K562 (cell line): ENCODE data around the gene LRRC25. TPM values are rescaled to one million over a fixed set of nuclear protein-coding genes. Genes with fewer than 3 reads are reported as not detected.

Experiments
- KAT2B ChIP-seq: IDR thresholded peaks from one replicate; pipeline ENCODE4 v1.6.1; 2012; ENCODE audit warnings: low read depth, mild to moderate bottlenecking, control low read depth, inconsistent platforms, low read length, moderate library complexity
- MTA2 ChIP-seq: fragments of 450-650 bp; IDR thresholded peaks from 2 replicates; pipeline ENCODE4 v1.6.1; 2016; ENCODE audit warnings: low read depth
- NELFE ChIP-seq: IDR thresholded peaks from 2 replicates; pipeline ENCODE4 v1.6.1; 2011; ENCODE audit warnings: mild to moderate bottlenecking; ENCODE audit not compliant: insufficient read depth, insufficient read length
- NR3C1 ChIP-seq: sonication (generic); formaldehyde crosslinking; IDR thresholded peaks from 2 replicates; pipeline ENCODE4 v1.8.1; 2022; ENCODE audit warnings: missing genetic modification reagents
- SIN3B ChIP-seq: fragments of 450-650 bp; IDR thresholded peaks from 2 replicates; pipeline ENCODE4 v1.6.1; 2017; ENCODE audit warnings: low read depth, mild to moderate bottlenecking, moderate library complexity
- SPI1 ChIP-seq: IDR thresholded peaks from 2 replicates; pipeline ENCODE4 v1.6.1; 2011; ENCODE audit warnings: low read depth, low read length, control low read depth, borderline replicate concordance
- SREBF2 ChIP-seq: sonication (generic); formaldehyde crosslinking; IDR thresholded peaks from 2 replicates; pipeline ENCODE4 v1.4.0; 2020; ENCODE audit warnings: mild to moderate bottlenecking, missing genetic modification reagents
- TCF3 ChIP-seq: sonication (generic); formaldehyde crosslinking; IDR thresholded peaks from 2 replicates; pipeline ENCODE4 v1.4.0; 2020; ENCODE audit warnings: mild to moderate bottlenecking, missing genetic modification reagents
- TRIM24 ChIP-seq, 2 experiments: fragments of 450-650 bp; IDR thresholded peaks; 2 replicates each; pipeline ENCODE4 v1.6.1; 2016
- WHSC1 ChIP-seq: IDR thresholded peaks from one replicate; pipeline ENCODE4 v1.6.1; 2012; ENCODE audit warnings: low read length, control low read depth, inconsistent platforms
- ZNF263 ChIP-seq: sonication (generic); formaldehyde crosslinking; IDR thresholded peaks from 2 replicates; pipeline ENCODE4 v1.8.0; 2022; ENCODE audit warnings: mild to moderate bottlenecking, missing genetic modification reagents, borderline replicate concordance
- ZNF583 ChIP-seq: fragments of 250-450 bp; sonication (Bioruptor Pico); IDR thresholded peaks from 2 replicates; pipeline ENCODE4 v1.4.0; 2020
- ZNF717 ChIP-seq: fragments of 250-450 bp; sonication (Bioruptor Pico); IDR thresholded peaks from 2 replicates; pipeline ENCODE4 v1.5.0; 2021
- polyA plus RNA-seq, 8 experiments: library from polyadenylated mRNA; depleted of rRNA in 4 of 8; stranded (reverse) in 5 of 8; unstranded in 3 of 8; fragments of >200 nt; fragmentation: Nextera tagmentation in 2 of 8; fragmentation: Illumina TruSeq in 1 of 8; extraction: Ambion mirVana in 2 of 8; extraction: Trizol in 1 of 8; gene quantifications; 2 replicates each; pipeline versions ENCODE4 v1.2.1 to v1.2.3, GENCODE V29; 2011 to 2014; ENCODE audit warnings: inconsistent platforms in 1 of 8, missing spikeins in 1 of 8
- total RNA-seq, 7 experiments: library from RNA; depleted of rRNA in 6 of 7; stranded (reverse); fragments of >200 nt in 6 of 7; fragmentation: Illumina TruSeq in 2 of 7; extraction: Trizol in 2 of 7; gene quantifications; 2 replicates each; pipeline versions ENCODE4 v1.2.1 to v1.2.3, GENCODE V29; 2011 to 2021; ENCODE audit warnings: low replicate concordance in 1 of 7
- TF ChIP-seq, protein P1 (sequence below): fragments of 250-450 bp; sonication (Bioruptor Pico); IDR thresholded peaks from 2 replicates; pipeline ENCODE4 v1.5.0; 2021; ENCODE audit warnings: mild to moderate bottlenecking, moderate library complexity
- TF ChIP-seq, protein P2 (sequence below): fragments of 450-650 bp; IDR thresholded peaks from 2 replicates; pipeline ENCODE4 v1.6.1; 2018; ENCODE audit warnings: mild to moderate bottlenecking, low read depth; ENCODE audit not compliant: partially characterized antibody
- TF ChIP-seq, protein P3 (sequence below): fragments of 250-450 bp; sonication (Bioruptor Pico); IDR thresholded peaks from 2 replicates; pipeline ENCODE4 v1.8.0; 2021; ENCODE audit warnings: moderate library complexity, mild to moderate bottlenecking, inconsistent platforms
- TF ChIP-seq, protein P4 (sequence below): fragments of 200-800 bp; sonication (Bioruptor generic); IDR thresholded peaks from 2 replicates; pipeline ENCODE4 v1.6.1; 2017; ENCODE audit warnings: missing genetic modification characterization, missing compliant biosample characterization
- TF ChIP-seq, protein P5 (sequence below), 3 experiments: IDR thresholded peaks in 2 of 3; conservative IDR thresholded peaks in 1 of 3; 2 replicates each; pipeline ENCODE4 v1.5.1; 2011 to 2012; ENCODE audit warnings: low read length in 3 of 3, mild to moderate bottlenecking in 3 of 3, control low read depth in 2 of 3, improper control_type of control experiment in 1 of 3, inconsistent platforms in 1 of 3, low read depth in 1 of 3, mixed read lengths in 1 of 3, moderate library complexity in 1 of 3; ENCODE audit not compliant: insufficient read depth in 2 of 3

The LRRC25 gene
- total and polyA plus RNA-seq, 9 of the 15 experiments (the other 6 are each of a cell fraction or from before 2014, with no cell fraction given): 0.07 to 0.36 (median 0.10) TPM; not detected in 3

DNA sequence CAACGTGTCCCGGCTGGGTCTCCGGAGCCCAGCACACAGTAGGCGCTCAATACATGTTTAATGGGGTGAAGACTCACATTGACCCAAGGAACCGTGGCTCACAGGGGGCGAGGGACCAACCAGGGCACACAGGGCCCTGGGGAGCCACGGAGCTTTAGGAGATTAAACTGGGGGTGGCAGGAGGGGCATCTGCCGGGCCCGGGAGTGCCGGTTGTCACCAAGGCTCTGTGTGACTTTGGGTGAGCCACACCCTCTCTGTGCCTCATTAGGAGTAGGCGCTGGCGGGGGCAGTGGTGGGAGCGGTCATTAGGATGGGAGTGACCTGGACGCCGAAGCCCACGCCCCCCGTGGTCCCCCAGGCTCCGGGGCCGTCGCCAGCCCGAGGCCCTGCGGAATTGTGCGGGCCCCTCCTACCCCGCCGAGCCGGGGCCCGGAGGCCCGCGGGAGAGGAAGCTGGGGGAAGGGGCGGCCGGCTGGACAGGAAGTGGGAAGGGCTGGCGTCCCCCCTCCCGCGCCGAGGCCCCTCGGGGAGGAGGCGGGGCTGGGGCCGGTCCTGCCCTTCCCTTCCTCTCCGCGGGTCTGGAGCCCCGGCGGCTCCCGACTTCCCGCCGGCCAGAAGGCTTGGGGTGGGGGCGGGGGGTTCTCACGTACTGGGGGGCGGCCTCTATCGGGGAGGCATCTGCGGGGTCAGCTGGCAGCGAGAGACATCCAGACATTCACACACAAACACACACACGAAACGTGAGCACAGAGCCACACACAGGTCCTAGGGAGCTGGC lies 20.0 kb upstream of the LRRC25 start (continued):
- TF ChIP-seq, protein P1, sequence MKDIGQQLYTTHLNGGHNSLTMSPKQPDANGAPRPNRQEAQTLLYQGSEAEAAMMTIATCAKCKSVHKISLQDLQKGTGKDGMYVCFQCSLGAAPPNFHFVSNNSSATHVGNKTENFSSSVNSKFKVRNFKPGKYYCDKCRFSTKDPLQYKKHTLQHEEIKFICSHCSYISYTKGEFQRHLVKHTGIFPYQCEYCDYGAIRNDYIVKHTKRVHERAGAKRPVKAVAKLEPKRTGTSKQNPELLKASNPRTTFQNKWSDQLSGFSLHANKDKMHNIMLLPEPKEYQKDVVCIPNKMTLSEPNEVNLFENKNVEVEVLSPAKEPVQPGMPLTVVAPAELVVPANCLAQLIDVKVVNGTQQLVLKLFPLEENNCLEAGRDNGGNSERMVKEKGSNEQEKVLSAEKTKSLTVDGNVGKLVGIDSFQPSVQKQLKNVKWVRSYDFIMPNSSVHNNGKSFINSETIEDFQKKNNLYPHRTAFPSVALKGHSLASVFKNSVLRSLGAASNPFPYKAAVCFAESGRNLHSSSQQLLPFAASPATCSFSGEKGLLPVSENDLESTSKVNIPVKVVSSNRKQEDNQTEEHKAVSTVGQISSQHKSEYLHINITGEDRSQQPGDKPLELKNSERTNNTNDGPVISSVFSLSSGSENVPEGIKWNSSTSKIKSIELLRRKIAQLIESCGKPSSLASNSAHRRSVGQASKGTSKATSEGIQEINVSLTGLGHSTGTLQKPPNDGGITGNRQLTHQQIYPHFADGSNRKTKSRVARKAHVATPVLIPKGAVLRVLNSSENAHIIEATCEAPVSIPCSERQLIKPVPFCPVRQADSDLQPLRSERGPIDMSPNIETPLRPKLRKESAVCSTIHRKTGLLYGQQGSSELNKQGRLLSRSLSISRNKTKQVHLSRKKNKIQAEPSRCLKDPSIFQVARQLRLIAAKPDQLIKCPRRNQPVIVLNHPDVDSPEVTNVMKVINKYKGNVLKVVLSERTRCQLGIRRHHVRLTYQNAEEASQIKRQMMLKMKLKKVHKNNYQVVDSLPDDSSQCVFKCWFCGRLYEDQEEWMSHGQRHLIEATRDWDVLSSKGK (CRISPR knock-in tag): no peak
- TF ChIP-seq ZNF717 (CRISPR knock-in tag): no peak
- TF ChIP-seq KAT2B: no peak
- TF ChIP-seq SIN3B: peak; percentile 68; the same call in 1 of the 2 replicates
- TF ChIP-seq ZNF583 (CRISPR knock-in tag): no peak
- no peak for TF ChIP-seq NR3C1 (CRISPR knock-in tag)
- no peak for TF ChIP-seq ZNF263 (CRISPR knock-in tag)
- TF ChIP-seq, protein P2, sequence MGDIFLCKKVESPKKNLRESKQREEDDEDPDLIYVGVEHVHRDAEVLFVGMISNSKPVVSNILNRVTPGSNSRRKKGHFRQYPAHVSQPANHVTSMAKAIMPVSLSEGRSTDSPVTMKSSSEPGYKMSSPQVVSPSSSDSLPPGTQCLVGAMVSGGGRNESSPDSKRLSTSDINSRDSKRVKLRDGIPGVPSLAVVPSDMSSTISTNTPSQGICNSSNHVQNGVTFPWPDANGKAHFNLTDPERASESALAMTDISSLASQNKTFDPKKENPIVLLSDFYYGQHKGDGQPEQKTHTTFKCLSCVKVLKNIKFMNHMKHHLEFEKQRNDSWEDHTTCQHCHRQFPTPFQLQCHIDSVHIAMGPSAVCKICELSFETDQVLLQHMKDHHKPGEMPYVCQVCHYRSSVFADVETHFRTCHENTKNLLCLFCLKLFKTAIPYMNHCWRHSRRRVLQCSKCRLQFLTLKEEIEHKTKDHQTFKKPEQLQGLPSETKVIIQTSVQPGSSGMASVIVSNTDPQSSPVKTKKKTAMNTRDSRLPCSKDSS: no peak
- TF ChIP-seq, protein P3, sequence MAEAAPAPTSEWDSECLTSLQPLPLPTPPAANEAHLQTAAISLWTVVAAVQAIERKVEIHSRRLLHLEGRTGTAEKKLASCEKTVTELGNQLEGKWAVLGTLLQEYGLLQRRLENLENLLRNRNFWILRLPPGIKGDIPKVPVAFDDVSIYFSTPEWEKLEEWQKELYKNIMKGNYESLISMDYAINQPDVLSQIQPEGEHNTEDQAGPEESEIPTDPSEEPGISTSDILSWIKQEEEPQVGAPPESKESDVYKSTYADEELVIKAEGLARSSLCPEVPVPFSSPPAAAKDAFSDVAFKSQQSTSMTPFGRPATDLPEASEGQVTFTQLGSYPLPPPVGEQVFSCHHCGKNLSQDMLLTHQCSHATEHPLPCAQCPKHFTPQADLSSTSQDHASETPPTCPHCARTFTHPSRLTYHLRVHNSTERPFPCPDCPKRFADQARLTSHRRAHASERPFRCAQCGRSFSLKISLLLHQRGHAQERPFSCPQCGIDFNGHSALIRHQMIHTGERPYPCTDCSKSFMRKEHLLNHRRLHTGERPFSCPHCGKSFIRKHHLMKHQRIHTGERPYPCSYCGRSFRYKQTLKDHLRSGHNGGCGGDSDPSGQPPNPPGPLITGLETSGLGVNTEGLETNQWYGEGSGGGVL (CRISPR knock-in tag): no peak
- peak; percentile 83 for TF ChIP-seq SPI1
- no peak for TF ChIP-seq WHSC1
- TF ChIP-seq MTA2: no peak
- no peak for TF ChIP-seq SREBF2 (CRISPR knock-in tag)
- peak in 1 of 2 experiments; percentile 33; a peak in 1 of 4 replicates for TF ChIP-seq TRIM24 (IDR thresholded peaks at IDR 0.05)
- no peak for TF ChIP-seq TCF3 (CRISPR knock-in tag)
- TF ChIP-seq, protein P4, sequence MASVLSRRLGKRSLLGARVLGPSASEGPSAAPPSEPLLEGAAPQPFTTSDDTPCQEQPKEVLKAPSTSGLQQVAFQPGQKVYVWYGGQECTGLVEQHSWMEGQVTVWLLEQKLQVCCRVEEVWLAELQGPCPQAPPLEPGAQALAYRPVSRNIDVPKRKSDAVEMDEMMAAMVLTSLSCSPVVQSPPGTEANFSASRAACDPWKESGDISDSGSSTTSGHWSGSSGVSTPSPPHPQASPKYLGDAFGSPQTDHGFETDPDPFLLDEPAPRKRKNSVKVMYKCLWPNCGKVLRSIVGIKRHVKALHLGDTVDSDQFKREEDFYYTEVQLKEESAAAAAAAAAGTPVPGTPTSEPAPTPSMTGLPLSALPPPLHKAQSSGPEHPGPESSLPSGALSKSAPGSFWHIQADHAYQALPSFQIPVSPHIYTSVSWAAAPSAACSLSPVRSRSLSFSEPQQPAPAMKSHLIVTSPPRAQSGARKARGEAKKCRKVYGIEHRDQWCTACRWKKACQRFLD (CRISPR knock-in tag): no peak
- TF ChIP-seq, protein P5, sequence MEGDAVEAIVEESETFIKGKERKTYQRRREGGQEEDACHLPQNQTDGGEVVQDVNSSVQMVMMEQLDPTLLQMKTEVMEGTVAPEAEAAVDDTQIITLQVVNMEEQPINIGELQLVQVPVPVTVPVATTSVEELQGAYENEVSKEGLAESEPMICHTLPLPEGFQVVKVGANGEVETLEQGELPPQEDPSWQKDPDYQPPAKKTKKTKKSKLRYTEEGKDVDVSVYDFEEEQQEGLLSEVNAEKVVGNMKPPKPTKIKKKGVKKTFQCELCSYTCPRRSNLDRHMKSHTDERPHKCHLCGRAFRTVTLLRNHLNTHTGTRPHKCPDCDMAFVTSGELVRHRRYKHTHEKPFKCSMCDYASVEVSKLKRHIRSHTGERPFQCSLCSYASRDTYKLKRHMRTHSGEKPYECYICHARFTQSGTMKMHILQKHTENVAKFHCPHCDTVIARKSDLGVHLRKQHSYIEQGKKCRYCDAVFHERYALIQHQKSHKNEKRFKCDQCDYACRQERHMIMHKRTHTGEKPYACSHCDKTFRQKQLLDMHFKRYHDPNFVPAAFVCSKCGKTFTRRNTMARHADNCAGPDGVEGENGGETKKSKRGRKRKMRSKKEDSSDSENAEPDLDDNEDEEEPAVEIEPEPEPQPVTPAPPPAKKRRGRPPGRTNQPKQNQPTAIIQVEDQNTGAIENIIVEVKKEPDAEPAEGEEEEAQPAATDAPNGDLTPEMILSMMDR (IDR thresholded peaks at IDR 0.05 in 2 of 3, conservative IDR thresholded peaks at IDR 0.05 in 1 of 3; ENCODE audit: insufficient read depth in 2 of 3, low read depth in 1 of 3, low read length in 3 of 3): no peak
- TF ChIP-seq NELFE: no peak
